DND-41 (cell line): ENCODE data around the gene JAK3.

ENCODE experiments used
- ATAC-seq: fragments of 200-7000 bp; cut with Tn5 transposase; 3 replicates; pipeline ENCODE4 v1.9.1; 2021; ENCODE audit warnings: low read depth; ENCODE audit not compliant: insufficient read depth
- DNase-seq: peaks from one replicate; pipeline ENCODE4 v3.0.0-alpha.2; 2020
- H2AFZ ChIP-seq: 2 replicates; pipeline ENCODE4 v1.6.0; 2012; ENCODE audit warnings: low read depth, low read length
- H3K27ac ChIP-seq: 2 replicates; pipeline ENCODE4 v1.5.1; 2012; ENCODE audit warnings: low read length, inconsistent platforms
- H3K27me3 ChIP-seq: fragments of 200-600 bp; sonication (generic); 2 replicates; pipeline ENCODE4 v1.6.0; 2012; ENCODE audit warnings: low read length, mild to moderate bottlenecking, inconsistent platforms; ENCODE audit not compliant: insufficient read depth, poor library complexity
- H3K36me3 ChIP-seq: 2 replicates; pipeline ENCODE4 v1.5.1; 2012; ENCODE audit warnings: low read length, inconsistent platforms; ENCODE audit not compliant: insufficient read depth
- H3K4me1 ChIP-seq: 2 replicates; pipeline ENCODE4 v1.5.1; 2012; ENCODE audit warnings: mild to moderate bottlenecking, low read length; ENCODE audit not compliant: insufficient read depth
- H3K4me2 ChIP-seq: 2 replicates; pipeline ENCODE4 v1.6.0; 2012; ENCODE audit warnings: mild to moderate bottlenecking, moderate library complexity, low read length, inconsistent platforms; ENCODE audit not compliant: insufficient read depth
- H3K4me3 ChIP-seq, 2 experiments: fragments of 200-600 bp in 1 of 2; shearing (Covaris generic) in 1 of 2; 2 replicates each; pipeline ENCODE4 v1.5.1; 2012 to 2016; ENCODE audit warnings: inconsistent platforms in 2 of 2, low read length in 2 of 2, mild to moderate bottlenecking in 2 of 2, low read depth in 1 of 2, moderate library complexity in 1 of 2
- H3K79me2 ChIP-seq: 2 replicates; pipeline ENCODE4 v1.6.0; 2012; ENCODE audit warnings: low read length, inconsistent platforms; ENCODE audit not compliant: insufficient read depth
- H3K9ac ChIP-seq: 2 replicates; pipeline ENCODE4 v1.6.0; 2012; ENCODE audit warnings: low read depth, mild to moderate bottlenecking, inconsistent platforms, low read length, moderate library complexity
- H3K9me3 ChIP-seq: 2 replicates; pipeline ENCODE4 v1.5.1; 2012; ENCODE audit warnings: low read length, moderate library complexity, mild to moderate bottlenecking, inconsistent platforms; ENCODE audit not compliant: insufficient read depth, severe bottlenecking
- H4K20me1 ChIP-seq: 2 replicates; pipeline ENCODE4 v1.6.0; 2012; ENCODE audit warnings: low read length; ENCODE audit not compliant: insufficient read depth
- CTCF ChIP-seq: IDR thresholded peaks from 2 replicates; pipeline ENCODE4 v1.5.1; 2012; ENCODE audit warnings: borderline replicate concordance, low read length, moderate library complexity, mild to moderate bottlenecking; ENCODE audit not compliant: poor library complexity, severe bottlenecking; ENCODE audit errors: extremely low read depth
- EZH2 ChIP-seq: IDR thresholded peaks from 3 replicates; pipeline ENCODE4 v1.6.1; 2012; ENCODE audit warnings: borderline replicate concordance, low read depth, mild to moderate bottlenecking, moderate library complexity, low read length, inconsistent platforms; ENCODE audit not compliant: severe bottlenecking

Gene JAK3

GRCh38 chr19:17869114-17869608 lies 21.4 kb upstream of the JAK3 start:
- Histone ChIP-seq H3K4me3 (no peak overlapping the region), H3K4me1 (no peaks in the 10 kb centered on the region), H3K4me2 (no peak overlapping the region), H2AFZ (no peak overlapping the region), H3K79me2 (no peaks in the 10 kb centered on the region), H3K36me3 (peaks cover 6% of the 10 kb centered on the region), H3K27me3 (no peaks in the 10 kb centered on the region), H3K9me3 (no peaks in the 10 kb centered on the region), H3K27ac (no peak overlapping the region), H3K9ac (no peak overlapping the region), H4K20me1 (peaks cover 9% of the 10 kb centered on the region)
- TF ChIP-seq EZH2: no peak
- TF ChIP-seq CTCF: no peak
- DNase-seq (no peak), ATAC-seq (no peak)

GRCh38 chr19:17868669-17869068 lies 20.9 kb upstream of the JAK3 start:
- TF ChIP-seq CTCF: no peak
- no peak for TF ChIP-seq EZH2
- Histone ChIP-seq H3K4me2 (no peak overlapping the region), H4K20me1 (peaks cover 14% of the 10 kb centered on the region), H3K4me3 (no peak overlapping the region), H3K36me3 (peaks cover 10% of the 10 kb centered on the region), H3K9ac (no peak overlapping the region), H3K27ac (no peak overlapping the region), H3K27me3 (no peaks in the 10 kb centered on the region), H3K9me3 (no peaks in the 10 kb centered on the region), H3K4me1 (no peaks in the 10 kb centered on the region), H2AFZ (no peak overlapping the region), H3K79me2 (no peaks in the 10 kb centered on the region)
- no peak for ATAC-seq
- no peak for DNase-seq

GRCh38 chr19:17866964-17867486 lies 19.2 kb upstream of the JAK3 start:
- H2AFZ ChIP-seq: no peak overlapping the region
- no peak overlapping the region for H3K27ac ChIP-seq
- H3K9ac ChIP-seq: no peak overlapping the region
- ATAC-seq (no peak), DNase-seq (no peak)
- no peak for TF ChIP-seq CTCF
- TF ChIP-seq EZH2: no peak
- peaks cover 30% of the 10 kb centered on the region for H4K20me1 ChIP-seq
- H3K4me2 ChIP-seq: no peak overlapping the region
- H3K4me1 ChIP-seq: peaks cover 2% of the 10 kb centered on the region; the same call in 1 of the 2 replicates
- no peaks in the 10 kb centered on the region for H3K9me3 ChIP-seq
- H3K36me3 ChIP-seq: peaks cover 27% of the 10 kb centered on the region
- peaks cover 7% of the 10 kb centered on the region; the same call in 1 of the 2 replicates for H3K79me2 ChIP-seq
- H3K4me3 ChIP-seq: no peak overlapping the region
- no peaks in the 10 kb centered on the region for H3K27me3 ChIP-seq
